ENCODE measurements around the gene SRCAP. TPM values are rescaled to one million over a fixed set of nuclear protein-coding genes. Genes with fewer than 3 reads are reported as not detected.

Gene SRCAP
- total RNA-seq, 1 experiment from 2014 or later: 116 TPM

- no peak overlapping the region for H2AFZ ChIP-seq
- H3K27ac ChIP-seq: no peak overlapping the region
- H3K9me3 ChIP-seq (ENCODE audit: insufficient read depth, low read depth): no peaks in the 10 kb centered on the region
- H4K20me1 ChIP-seq (ENCODE audit: insufficient read depth): peaks cover 32% of the 10 kb centered on the region
- no peak for DNase-seq
- H3K9me2 ChIP-seq (ENCODE audit: insufficient read depth): no peaks in the 10 kb centered on the region
- H3K4me1 ChIP-seq (replicated peaks; ENCODE audit: insufficient read depth): peaks cover 10% of the 10 kb centered on the region
- peaks cover 7% of the 10 kb centered on the region; the same call in 1 of the 2 replicates for H3F3A ChIP-seq (ENCODE audit: insufficient read depth, low read depth)
- H3K79me2 ChIP-seq (ENCODE audit: low read depth): peaks cover 30% of the 10 kb centered on the region
- H3K36me3 ChIP-seq (ENCODE audit: low read depth): peaks cover 42% of the 10 kb centered on the region
- no TSS peak for BruUV-seq (replicated peaks)
- H3K4me2 ChIP-seq: no peak overlapping the region
- ChIA-PET POLR2A (ENCODE audit: unreplicated experiment) (interaction anchor here (0.7 kb wide), 1 partner anchor 274 kb away, joined by 4 read pairs; no protein-coding TSS in a partner anchor), CTCF (interaction anchor here (0.6 to 0.7 kb wide), 3 partner anchors 24 to 258 kb away, joined by 3 to 5 read pairs (median 4); partner anchors contain the start of gene FBXL19)
- H3K4me3 ChIP-seq: no peak overlapping the region
- no peaks in the 10 kb centered on the region for H3K27me3 ChIP-seq (ENCODE audit: insufficient read depth, low read depth)
- TF ChIP-seq CTCF (conservative IDR thresholded peaks at IDR 0.05) (no peak), EZH2 (IDR thresholded peaks at IDR 0.05; ENCODE audit: low read depth) (no peak)
- intact Hi-C loops (cut with micrococcal nuclease; ENCODE audit: unreplicated experiment): no loop called here
These were observed 33.2 kb upstream of the SRCAP start for GRCh38 chr16:30665830-30666190.

DNA sequence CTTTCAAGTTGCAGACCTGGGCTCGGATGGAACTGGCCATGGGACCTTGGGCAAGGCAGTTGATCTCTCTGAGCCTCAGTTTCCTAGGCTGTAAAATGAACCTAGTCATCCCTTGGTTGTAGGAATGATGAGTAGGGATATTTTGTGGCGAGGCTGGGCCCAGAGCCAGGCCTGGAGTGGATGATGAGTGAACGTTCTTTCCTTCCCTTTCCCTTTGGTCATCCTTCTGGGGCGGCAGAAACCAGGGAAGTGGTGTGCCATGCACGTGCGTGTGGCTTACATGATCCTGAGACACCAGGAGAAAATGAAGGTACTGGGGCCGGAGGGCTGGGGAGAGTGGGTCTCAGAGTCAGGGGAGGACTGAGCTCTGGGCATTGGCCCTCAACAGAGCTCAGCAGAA is 32.3 kb upstream of the SRCAP start:
- no peaks in the 10 kb centered on the region for H3K27me3 ChIP-seq (ENCODE audit: insufficient read depth, low read depth)
- H3K9me3 ChIP-seq (ENCODE audit: insufficient read depth, low read depth): no peaks in the 10 kb centered on the region
- no peak overlapping the region for H2AFZ ChIP-seq
- CTCF ChIA-PET: interaction anchor here (0.6 kb wide), 1 partner anchor 19 kb away, joined by 6 read pairs; no protein-coding TSS in a partner anchor
- H3F3A ChIP-seq (ENCODE audit: insufficient read depth, low read depth): peaks cover 8% of the 10 kb centered on the region; the same call in 1 of the 2 replicates
- no peak for DNase-seq
- H3K4me3 ChIP-seq: no peak overlapping the region
- intact Hi-C loops (cut with micrococcal nuclease; ENCODE audit: unreplicated experiment): no loop called here
- H3K4me1 ChIP-seq (replicated peaks; ENCODE audit: insufficient read depth): peaks cover 2% of the 10 kb centered on the region; the same call in 1 of the 2 replicates
- peaks cover 22% of the 10 kb centered on the region for H3K79me2 ChIP-seq (ENCODE audit: low read depth)
- peaks cover 27% of the 10 kb centered on the region for H4K20me1 ChIP-seq (ENCODE audit: insufficient read depth)
- no TSS peak for BruUV-seq (replicated peaks)
- H3K4me2 ChIP-seq: no peak overlapping the region
- no peaks in the 10 kb centered on the region for H3K9me2 ChIP-seq (ENCODE audit: insufficient read depth)
- POLR2A ChIA-PET (ENCODE audit: unreplicated experiment): interaction anchor here (0.6 kb wide), 1 partner anchor 824 kb away, joined by 3 read pairs; no protein-coding TSS in a partner anchor
- TF ChIP-seq CTCF (conservative IDR thresholded peaks at IDR 0.05) (no peak), EZH2 (IDR thresholded peaks at IDR 0.05; ENCODE audit: low read depth) (no peak)
- no peak overlapping the region for H3K27ac ChIP-seq
- H3K36me3 ChIP-seq (ENCODE audit: low read depth): peaks cover 36% of the 10 kb centered on the region

- Histone ChIP-seq H4K20me1 (ENCODE audit: insufficient read depth) (peaks cover 27% of the 10 kb centered on the region), H3K9me2 (ENCODE audit: insufficient read depth) (no peaks in the 10 kb centered on the region), H3K36me3 (ENCODE audit: low read depth) (peaks cover 28% of the 10 kb centered on the region), H3K79me2 (ENCODE audit: low read depth) (peaks cover 14% of the 10 kb centered on the region), H3K9me3 (ENCODE audit: insufficient read depth, low read depth) (no peaks in the 10 kb centered on the region), H3K27me3 (ENCODE audit: insufficient read depth, low read depth) (no peaks in the 10 kb centered on the region), H3F3A (ENCODE audit: insufficient read depth, low read depth) (peaks cover 8% of the 10 kb centered on the region; the same call in 1 of the 2 replicates), H3K4me1 (replicated peaks; ENCODE audit: insufficient read depth) (no peaks in the 10 kb centered on the region), H3K4me3 (no peak overlapping the region), H2AFZ (no peak overlapping the region), H3K4me2 (no peak overlapping the region), H3K27ac (no peak overlapping the region)
- intact Hi-C loops (cut with micrococcal nuclease; ENCODE audit: unreplicated experiment): no loop called here
- CTCF ChIA-PET: interaction anchor here (0.6 kb wide), 2 partner anchors 18 to 50 kb away, joined by 3 to 6 read pairs; no protein-coding TSS in a partner anchor
- TF ChIP-seq CTCF (conservative IDR thresholded peaks at IDR 0.05): no peak
- TF ChIP-seq EZH2 (IDR thresholded peaks at IDR 0.05; ENCODE audit: low read depth): no peak
- BruUV-seq (replicated peaks): no TSS peak
- POLR2A ChIA-PET (ENCODE audit: unreplicated experiment): interaction anchor here (0.6 kb wide), 1 partner anchor 825 kb away, joined by 3 read pairs; no protein-coding TSS in a partner anchor
- no peak for DNase-seq
These were observed 31.5 kb upstream of the SRCAP start for GRCh38 chr16:30667361-30667905.

All from PC-9 (cell line).